ENCODE data around the gene PCDHGA1.
A peak's percentile ranks its signal among the peaks of the same experiment; 100 is the strongest.

PCDHGA1 gene

GRCh38 chr5:141512911-141513626 lies 182.8 kb downstream of the PCDHGA1 start:
- peak in 1 of 2 donors; percentile 27 for DNase-seq (ENCODE audit: low read depth in 2 of 2)

- DNase-seq (ENCODE audit: low read depth in 2 of 2): peak; percentile 67 to 70
Observed at GRCh38 chr5:141513627-141514329, 183.5 kb downstream of the PCDHGA1 start.

- no peak for DNase-seq (ENCODE audit: low read depth in 2 of 2)
Observed at GRCh38 chr5:141514330-141515133, 184.2 kb downstream of the PCDHGA1 start.

- no peak for DNase-seq (ENCODE audit: low read depth in 2 of 2)
Observed at GRCh38 chr5:141515141-141515540, 184.8 kb downstream of the PCDHGA1 start.

DNA sequence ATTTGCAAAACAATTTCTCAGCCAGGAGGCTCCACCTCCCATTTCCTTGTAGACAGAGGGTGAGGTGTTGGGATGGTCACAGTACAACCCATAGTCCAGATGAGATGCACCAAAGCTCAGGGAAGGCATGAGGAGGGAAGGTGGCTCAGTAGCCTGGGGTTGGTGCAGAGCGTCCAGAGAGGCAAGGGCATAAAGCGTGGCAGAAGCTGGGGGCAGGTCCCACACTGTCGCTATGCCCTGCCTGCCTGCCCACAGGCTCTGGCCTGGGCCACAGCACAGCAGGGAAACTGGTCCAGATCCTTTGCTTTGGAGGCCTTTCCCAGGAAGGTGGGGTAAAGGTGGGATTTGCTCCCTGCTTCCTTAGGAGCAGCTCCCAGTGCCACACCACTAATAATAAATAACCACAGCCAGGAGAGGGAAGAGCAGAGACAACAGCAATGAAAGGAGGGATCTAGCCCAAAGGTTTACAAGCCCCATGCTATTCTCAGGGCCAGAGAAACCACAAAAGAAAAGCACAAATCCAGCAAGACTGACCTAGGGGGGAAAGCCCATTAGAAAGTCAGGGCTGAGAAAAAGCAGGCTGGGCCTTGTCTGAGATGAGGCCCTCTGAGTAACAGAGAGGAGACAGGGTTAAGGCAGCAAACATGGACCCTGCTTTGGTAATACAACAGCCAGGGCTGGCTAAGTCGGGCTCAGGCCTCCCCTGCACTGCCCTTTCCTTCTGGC lies 185.8 kb downstream of the PCDHGA1 start:
- no peak for DNase-seq (ENCODE audit: low read depth in 2 of 2)

GRCh38 chr5:141516672-141517025 lies 186.3 kb downstream of the PCDHGA1 start:
- DNase-seq (ENCODE audit: low read depth in 2 of 2): no peak

DNA sequence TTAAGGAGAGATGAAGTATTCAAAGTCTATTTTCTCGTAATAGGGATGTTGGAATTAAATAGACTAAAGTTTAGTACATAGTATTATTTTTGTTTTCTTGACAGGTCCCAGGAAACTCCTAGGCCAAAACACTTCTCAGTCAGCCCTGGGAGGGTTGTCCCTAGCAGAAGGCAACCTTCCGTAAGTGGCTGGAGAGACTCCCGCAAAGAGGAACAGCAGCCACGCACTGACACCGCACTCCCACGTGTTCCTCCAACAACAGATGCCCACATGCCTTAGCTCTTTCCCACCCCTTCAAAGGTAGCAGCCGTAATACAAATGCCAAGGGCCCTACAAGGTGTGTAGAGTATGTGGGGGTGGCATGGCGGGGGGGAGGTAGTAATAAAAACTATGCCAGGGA lies 187.0 kb downstream of the PCDHGA1 start:
- DNase-seq (ENCODE audit: low read depth in 2 of 2): no peak

DNA sequence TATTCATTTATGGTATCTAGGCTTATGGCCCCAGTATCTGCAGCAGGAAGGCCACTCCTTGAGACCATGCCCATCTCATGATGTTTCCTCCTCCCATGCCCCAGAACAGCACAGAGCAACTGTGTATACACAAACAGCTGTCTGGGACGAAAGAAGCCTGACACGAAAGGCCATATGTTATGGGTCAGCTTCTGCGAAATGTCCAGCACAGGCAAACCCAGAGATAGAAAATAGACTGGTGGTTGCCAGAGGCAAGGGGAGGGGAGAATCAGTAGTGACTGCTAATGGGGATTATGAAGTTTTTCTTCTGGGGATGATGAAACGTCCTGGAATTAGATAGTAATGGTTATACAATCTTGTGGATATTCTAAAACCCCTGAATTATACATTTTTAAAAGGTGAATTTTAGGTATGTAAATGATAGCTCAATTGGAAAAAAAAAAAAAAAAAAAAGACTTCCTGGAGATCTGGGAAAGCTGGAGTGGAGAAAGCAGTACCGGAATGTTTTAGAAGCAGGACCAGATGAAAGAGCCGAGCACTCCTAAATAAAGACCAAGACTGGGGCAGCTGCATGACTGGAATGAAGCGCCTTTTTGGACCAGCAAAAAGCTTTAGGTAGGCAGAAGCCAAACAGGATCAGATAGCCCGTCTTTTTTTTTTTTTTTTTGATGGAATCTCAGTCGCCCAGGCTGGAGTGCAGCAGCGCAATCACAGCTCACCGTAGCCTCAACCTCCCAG lies 187.7 kb downstream of the PCDHGA1 start:
- no peak for DNase-seq (ENCODE audit: low read depth in 2 of 2)

- DNase-seq (ENCODE audit: low read depth in 2 of 2): no peak
Observed at GRCh38 chr5:141518618-141519015, 188.3 kb downstream of the PCDHGA1 start.

DNA sequence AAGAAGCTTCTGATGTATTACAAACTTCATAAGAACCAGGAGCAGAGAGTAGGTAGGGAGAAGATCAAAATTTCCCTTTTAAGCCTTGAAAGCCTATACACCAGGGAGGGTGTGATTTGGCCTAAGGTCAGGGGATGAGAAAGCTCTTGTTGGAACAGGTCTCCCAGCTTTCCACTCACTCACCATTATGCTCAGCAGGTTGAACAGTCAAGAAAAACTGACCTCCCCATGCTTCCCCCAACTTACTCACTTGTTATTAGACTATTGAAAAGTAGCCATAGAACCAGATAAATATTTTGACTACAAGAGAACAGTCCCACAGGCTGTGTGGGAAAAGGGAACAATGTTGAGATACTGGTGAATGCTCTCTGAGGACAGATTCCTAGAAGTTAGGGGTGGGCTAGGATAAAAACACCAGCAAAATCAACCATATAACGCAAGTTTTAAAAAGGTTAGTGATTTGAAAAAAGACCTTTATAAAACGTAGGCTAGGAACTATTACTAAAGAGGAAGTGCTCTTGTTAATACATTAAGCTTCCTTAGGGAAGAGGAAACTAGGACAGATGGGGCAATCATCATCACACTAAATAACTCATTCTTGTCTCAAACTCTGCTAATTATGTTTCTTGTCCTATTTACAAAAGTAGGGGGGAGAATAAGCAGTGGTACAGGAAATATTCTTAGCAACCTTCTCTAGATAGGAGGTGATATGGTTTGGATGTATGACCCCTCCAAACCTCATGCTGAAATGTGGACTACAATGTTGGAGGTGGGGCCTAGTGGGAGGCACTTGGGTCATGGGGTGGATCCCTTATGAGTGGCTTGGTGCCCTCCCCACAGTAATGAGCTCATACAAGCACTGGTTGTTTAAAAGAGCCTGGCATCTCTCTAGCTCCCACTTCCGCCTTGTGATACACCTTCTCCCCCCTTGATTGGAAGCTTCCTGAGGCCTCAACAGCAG lies 189.6 kb downstream of the PCDHGA1 start:
- no peak for DNase-seq (ENCODE audit: low read depth in 2 of 2)

GRCh38 chr5:141521244-141521781 lies 191.0 kb downstream of the PCDHGA1 start:
- no peak for DNase-seq (ENCODE audit: low read depth in 2 of 2)

DNA sequence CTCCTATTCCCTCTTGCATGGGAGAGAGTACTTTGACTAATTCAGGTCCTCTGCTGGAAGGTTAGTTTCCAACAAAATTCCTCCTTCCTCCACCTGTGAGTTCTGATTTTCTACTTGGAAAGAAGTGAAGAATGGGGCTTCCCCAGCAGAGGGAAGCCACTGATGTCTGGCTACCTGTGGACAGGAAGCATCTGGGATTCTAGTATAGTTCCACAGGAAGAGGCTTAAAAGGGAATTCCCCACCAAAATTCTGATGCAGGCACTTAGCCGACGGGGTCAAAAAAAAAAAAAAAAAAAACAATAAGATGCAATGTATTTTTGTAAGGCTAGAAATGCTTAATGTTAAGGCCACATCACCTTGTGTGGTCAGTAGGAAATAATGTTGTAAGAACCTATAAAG lies 192.0 kb downstream of the PCDHGA1 start:
- DNase-seq (ENCODE audit: low read depth in 2 of 2): no peak

DNA sequence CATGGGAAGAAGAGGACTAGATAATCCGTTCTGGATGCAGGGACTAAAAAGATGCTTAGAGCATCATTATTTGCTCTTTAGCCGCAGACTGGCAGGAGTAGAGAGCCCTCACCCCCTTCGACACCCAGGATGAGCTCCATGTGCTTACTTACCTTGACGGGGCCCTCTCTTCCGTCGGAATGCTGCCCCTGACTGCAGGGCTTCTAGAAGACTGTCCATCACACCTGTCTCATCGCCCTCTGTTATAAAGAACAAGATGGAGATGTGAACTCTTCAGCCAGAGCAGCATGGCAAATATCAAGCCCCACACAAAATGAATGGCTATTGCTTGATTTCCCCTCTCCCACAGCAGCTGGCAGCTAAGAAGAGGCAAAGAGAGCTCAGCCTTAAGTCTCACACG lies 193.7 kb downstream of the PCDHGA1 start:
- DNase-seq (ENCODE audit: low read depth in 2 of 2): no peak

GRCh38 chr5:141524604-141525597 lies 194.6 kb downstream of the PCDHGA1 start:
- no peak for DNase-seq (ENCODE audit: low read depth in 2 of 2)

GRCh38 chr5:141525653-141526052 lies 195.3 kb downstream of the PCDHGA1 start:
- DNase-seq (ENCODE audit: low read depth in 2 of 2): no peak

GRCh38 chr5:141527426-141527825 lies 197.1 kb downstream of the PCDHGA1 start:
- no peak for DNase-seq (ENCODE audit: low read depth in 2 of 2)

DNA sequence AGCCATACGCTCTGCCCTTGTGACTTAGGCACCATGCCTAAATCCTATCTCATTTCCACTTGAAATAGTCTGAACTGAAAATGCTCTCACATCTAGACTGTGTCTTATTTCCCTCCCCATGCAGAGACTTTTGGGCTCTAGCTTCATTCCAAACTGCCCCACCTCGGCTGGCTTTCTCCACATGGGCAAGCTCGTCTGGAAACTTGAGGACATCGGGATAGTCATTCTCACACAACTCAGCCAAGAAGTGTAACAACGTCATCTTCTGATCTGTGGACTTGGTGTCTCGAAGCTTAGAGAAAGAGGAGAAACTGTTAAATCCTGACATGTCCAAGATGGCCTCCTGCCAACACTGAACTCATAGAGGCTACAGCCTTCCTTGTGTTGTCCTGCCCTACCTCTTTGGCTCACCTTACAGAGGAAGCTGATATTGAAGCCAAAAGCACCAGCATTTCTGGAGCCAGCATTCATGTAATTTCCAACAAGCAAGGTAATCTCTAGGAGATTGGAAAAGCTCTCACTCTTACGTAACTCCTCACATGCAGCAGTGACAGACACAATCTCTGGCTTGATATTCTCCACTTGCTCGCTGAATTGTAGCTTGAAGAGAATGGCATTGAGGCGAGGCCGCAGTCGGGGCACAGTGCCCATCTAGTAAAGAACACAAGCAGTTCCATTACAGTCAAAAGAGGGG lies 198.1 kb downstream of the PCDHGA1 start:
- DNase-seq (ENCODE audit: low read depth in 2 of 2): no peak

- DNase-seq (ENCODE audit: low read depth in 2 of 2): no peak
Observed at GRCh38 chr5:141529002-141529401, 198.7 kb downstream of the PCDHGA1 start.

Data from stimulated activated CD8-positive, alpha-beta memory T cell treated with anti-CD3 and anti-CD28 coated beads, Interleukin-15, amount 100 ng/mL, for 48 hours (primary cell).